ENCODE measurements around the gene PIP5K1C. TPM values are rescaled to one million over a fixed set of nuclear protein-coding genes. Genes with fewer than 3 reads are reported as not detected.

The PIP5K1C gene
- total and polyA plus RNA-seq, 9 of the 15 experiments (the other 6 are each of a cell fraction or from before 2014, with no cell fraction given), result 0.38 to 22.1 (median 4.1) TPM

GRCh38 chr19:3721131-3721886, 21.0 kb upstream of the PIP5K1C start (continued):
- TF ChIP-seq FOXK2 (conservative IDR thresholded peaks at IDR 0.05 in 1 of 2, IDR thresholded peaks at IDR 0.05 in 1 of 2; ENCODE audit: low read depth in 2 of 2) (peak in 1 of 2 experiments; percentile 36; a peak in 1 of 4 replicates), ZNF717 (CRISPR knock-in tag; IDR thresholded peaks at IDR 0.05) (no peak), FOXO4 (CRISPR knock-in tag; IDR thresholded peaks at IDR 0.05) (no peak), ZNF263 (CRISPR knock-in tag; IDR thresholded peaks at IDR 0.05; ENCODE audit: borderline replicate concordance) (no peak; the same call in 1 of the 2 replicates), ZFX (CRISPR knock-in tag; IDR thresholded peaks at IDR 0.05) (peak; percentile 19; the same call in 1 of the 2 replicates), ZNF165 (CRISPR knock-in tag; IDR thresholded peaks at IDR 0.05; ENCODE audit: borderline replicate concordance) (no peak), NFE2L1 (tag; IDR thresholded peaks at IDR 0.05; ENCODE audit: borderline replicate concordance, low read depth) (no peak), ZNF696 (CRISPR knock-in tag; conservative IDR thresholded peaks at IDR 0.05) (no peak), MCM5 (IDR thresholded peaks at IDR 0.05; ENCODE audit: low read depth) (no peak), TAF15 (IDR thresholded peaks at IDR 0.05; ENCODE audit: low read depth, low read length) (no peak), KLF16 (IDR thresholded peaks at IDR 0.05) (no peak), ZNF740 (CRISPR knock-in tag; IDR thresholded peaks at IDR 0.05) (peak; percentile 76; the same call in 1 of the 2 replicates), ZNF740 (tag; IDR thresholded peaks at IDR 0.05) (no peak), ZMIZ1 (IDR thresholded peaks at IDR 0.05; ENCODE audit: low read depth in 2 of 2, low read length in 2 of 2) (peak in 1 of 2 experiments; percentile 19; a peak in 1 of 4 replicates), YBX1 (IDR thresholded peaks at IDR 0.05) (no peak), ELF4 (CRISPR knock-in tag; IDR thresholded peaks at IDR 0.05) (no peak), BRCA1 (IDR thresholded peaks at IDR 0.05) (no peak), BRCA1 (CRISPR knock-in tag; IDR thresholded peaks at IDR 0.05) (no peak), ZNF518B (CRISPR knock-in tag; IDR thresholded peaks at IDR 0.05) (no peak)
